Smooth muscle cell (in vitro differentiated cells): Measurements from ENCODE around the gene CHCHD3. TPM values are rescaled to one million over a fixed set of nuclear protein-coding genes. Genes with fewer than 3 reads are reported as not detected.

Source experiments
- DNase-seq: peaks from one replicate; lab custom pipeline; 2025; ENCODE audit not compliant: unreplicated experiment; lab: John Stamatoyannopoulos, UW
- H2AFZ ChIP-seq: fragments of 200-600 bp; sonication (generic); 2 replicates; pipeline ENCODE4 v1.6.0; 2016; ENCODE audit warnings: antibody characterized with exemption, low read depth, mild to moderate bottlenecking
- H3F3A ChIP-seq: fragments of 200-600 bp; sonication (generic); 2 replicates; pipeline ENCODE4 v1.6.0; 2017; ENCODE audit warnings: antibody characterized with exemption, low read depth
- H3K27ac ChIP-seq: fragments of 200-600 bp; sonication (generic); 2 replicates; pipeline ENCODE4 v1.5.1; 2016; ENCODE audit warnings: low read depth, mild to moderate bottlenecking
- H3K27me3 ChIP-seq: fragments of 200-600 bp; sonication (generic); 2 replicates; pipeline ENCODE4 v1.6.1; 2016; ENCODE audit warnings: low read depth, mild to moderate bottlenecking
- H3K36me3 ChIP-seq: fragments of 200-600 bp; sonication (generic); 2 replicates; pipeline ENCODE4 v1.5.1; 2016; ENCODE audit warnings: low read depth
- H3K4me1 ChIP-seq: fragments of 200-600 bp; sonication (generic); 2 replicates; pipeline ENCODE4 v1.5.1; 2016; ENCODE audit warnings: low read depth
- H3K4me2 ChIP-seq: fragments of 200-600 bp; sonication (generic); 2 replicates; pipeline ENCODE4 v1.6.0; 2016; ENCODE audit warnings: mild to moderate bottlenecking
- H3K4me3 ChIP-seq: fragments of 200-600 bp; sonication (generic); 2 replicates; pipeline ENCODE4 v1.5.1; 2016; ENCODE audit warnings: mild to moderate bottlenecking
- H3K79me2 ChIP-seq: fragments of 200-600 bp; sonication (generic); 2 replicates; pipeline ENCODE4 v1.6.0; 2016; ENCODE audit warnings: low read depth, mild to moderate bottlenecking
- H3K9ac ChIP-seq: fragments of 200-600 bp; sonication (generic); 2 replicates; pipeline ENCODE4 v1.6.0; 2016; ENCODE audit warnings: low read depth
- H3K9me3 ChIP-seq: fragments of 200-600 bp; sonication (generic); replicated peaks from 2 replicates; pipeline ENCODE4 v1.5.1; 2016; ENCODE audit warnings: low read depth
- H4K20me1 ChIP-seq: fragments of 200-600 bp; sonication (generic); 2 replicates; pipeline ENCODE4 v1.6.0; 2016; ENCODE audit warnings: low read depth
- WGBS: methylation state at CpG from one replicate; pipeline ENCODE4 v1.1.7; 2016; ENCODE audit warnings: low lambda C conversion rate; 5-methylcytosine and 5-hydroxymethylcytosine counted together
- polyA plus RNA-seq: library from polyadenylated mRNA; unstranded; fragments of >200 nt; fragmentation: Nextera tagmentation; extraction: Ambion mirVana; gene quantifications from 2 replicates; pipeline ENCODE4 v1.2.1, GENCODE V29; 2016
- total RNA-seq: library from RNA; depleted of rRNA; stranded (reverse); fragments of >200 nt; gene quantifications from 2 replicates; pipeline ENCODE4 v1.2.3, GENCODE V29; 2014
- TF ChIP-seq, protein P1 (sequence below): fragments of 200-600 bp; sonication (generic); IDR thresholded peaks from 2 replicates; pipeline ENCODE4 v1.5.1; 2017; ENCODE audit warnings: borderline replicate concordance, mild to moderate bottlenecking, antibody characterized with exemption; ENCODE audit not compliant: insufficient read depth, poor library complexity, severe bottlenecking

The CHCHD3 gene
- total and polyA plus RNA-seq, 2 experiments from 2014 or later = 49.8 to 59.2 TPM

DNA sequence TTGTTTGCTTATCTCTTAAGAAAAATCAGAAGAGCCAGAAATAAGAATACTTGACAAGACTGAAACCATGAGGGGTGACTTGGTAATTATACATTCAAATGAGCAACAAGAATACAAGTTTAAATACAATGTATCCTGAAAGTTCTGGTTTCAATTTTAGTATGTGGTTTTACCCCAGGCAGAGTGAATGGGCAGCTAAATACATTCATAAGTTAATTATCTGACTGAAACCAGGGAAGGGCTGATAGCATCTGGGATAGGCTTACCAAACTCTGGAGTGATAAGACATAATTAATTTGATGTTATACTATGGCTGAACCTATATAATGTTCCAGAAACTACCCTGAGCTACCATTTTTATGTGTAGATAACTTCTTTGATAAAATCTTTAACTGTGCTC, 253.4 kb downstream of the CHCHD3 start:
- H3K9me3 ChIP-seq = no peaks in the 10 kb centered on the region
- no peaks in the 10 kb centered on the region for H3K79me2 ChIP-seq
- no peak overlapping the region for H3K27ac ChIP-seq
- TF ChIP-seq, protein P1, sequence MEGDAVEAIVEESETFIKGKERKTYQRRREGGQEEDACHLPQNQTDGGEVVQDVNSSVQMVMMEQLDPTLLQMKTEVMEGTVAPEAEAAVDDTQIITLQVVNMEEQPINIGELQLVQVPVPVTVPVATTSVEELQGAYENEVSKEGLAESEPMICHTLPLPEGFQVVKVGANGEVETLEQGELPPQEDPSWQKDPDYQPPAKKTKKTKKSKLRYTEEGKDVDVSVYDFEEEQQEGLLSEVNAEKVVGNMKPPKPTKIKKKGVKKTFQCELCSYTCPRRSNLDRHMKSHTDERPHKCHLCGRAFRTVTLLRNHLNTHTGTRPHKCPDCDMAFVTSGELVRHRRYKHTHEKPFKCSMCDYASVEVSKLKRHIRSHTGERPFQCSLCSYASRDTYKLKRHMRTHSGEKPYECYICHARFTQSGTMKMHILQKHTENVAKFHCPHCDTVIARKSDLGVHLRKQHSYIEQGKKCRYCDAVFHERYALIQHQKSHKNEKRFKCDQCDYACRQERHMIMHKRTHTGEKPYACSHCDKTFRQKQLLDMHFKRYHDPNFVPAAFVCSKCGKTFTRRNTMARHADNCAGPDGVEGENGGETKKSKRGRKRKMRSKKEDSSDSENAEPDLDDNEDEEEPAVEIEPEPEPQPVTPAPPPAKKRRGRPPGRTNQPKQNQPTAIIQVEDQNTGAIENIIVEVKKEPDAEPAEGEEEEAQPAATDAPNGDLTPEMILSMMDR = no peak
- H3K9ac ChIP-seq = no peak overlapping the region
- H4K20me1 ChIP-seq = no peaks in the 10 kb centered on the region
- no peaks in the 10 kb centered on the region for H3K4me1 ChIP-seq
- no peak overlapping the region for H3K4me2 ChIP-seq
- H3K27me3 ChIP-seq = no peaks in the 10 kb centered on the region
- no peak overlapping the region for H2AFZ ChIP-seq
- H3F3A ChIP-seq = no peaks in the 10 kb centered on the region
- H3K36me3 ChIP-seq = peaks cover 6% of the 10 kb centered on the region
- DNase-seq = no peak
- H3K4me3 ChIP-seq = no peak overlapping the region

DNA sequence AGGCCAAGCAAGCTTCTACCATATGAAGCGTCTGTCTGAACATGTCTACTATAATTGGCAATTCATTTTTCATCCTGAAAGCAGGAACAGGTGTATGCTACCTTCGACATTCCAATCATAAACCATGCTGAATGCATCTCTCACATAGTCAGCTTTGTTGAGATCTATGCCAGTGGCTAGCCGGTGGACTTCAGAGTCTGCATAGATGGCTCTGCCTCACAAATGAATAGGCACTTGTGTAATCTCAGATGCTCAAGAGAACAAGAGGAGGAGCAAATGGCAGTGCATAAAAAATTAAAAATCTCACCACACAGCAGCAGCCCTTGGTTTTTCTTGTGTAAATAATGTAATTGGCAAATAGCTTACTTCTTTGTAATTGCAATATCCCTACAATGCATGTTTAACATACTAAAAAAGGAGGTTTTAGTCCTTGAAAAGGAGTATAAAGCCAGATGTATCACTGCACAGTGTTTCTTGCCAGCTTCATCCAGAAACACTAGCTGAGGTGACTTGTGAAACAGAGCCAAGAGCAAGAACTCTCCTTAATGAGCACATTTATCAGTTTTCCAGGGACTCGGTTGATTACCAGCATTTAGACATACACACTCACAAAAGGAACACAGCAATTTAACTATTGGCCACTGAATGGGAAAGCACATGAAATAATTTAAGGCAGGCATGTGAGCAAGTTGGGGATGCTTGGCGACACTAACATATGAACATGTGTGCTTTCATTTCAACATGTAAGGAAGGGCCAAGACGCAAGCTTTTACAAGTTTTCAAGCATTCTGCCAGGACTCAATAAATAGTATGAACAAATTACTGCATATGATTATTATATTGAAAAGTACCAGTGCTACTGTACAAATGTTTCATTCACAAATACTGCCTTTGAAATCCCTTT, 255.7 kb downstream of the CHCHD3 start:
- DNase-seq = no peak
- H3K27me3 ChIP-seq = no peaks in the 10 kb centered on the region
- H4K20me1 ChIP-seq = no peaks in the 10 kb centered on the region
- H3K9me3 ChIP-seq = no peaks in the 10 kb centered on the region
- TF ChIP-seq, protein P1 = no peak
- no peaks in the 10 kb centered on the region for H3F3A ChIP-seq
- no peaks in the 10 kb centered on the region for H3K4me1 ChIP-seq
- WGBS = 95% methylated on average over 6 of the region's 6 CpGs
- H3K79me2 ChIP-seq = no peaks in the 10 kb centered on the region
- no peak overlapping the region for H2AFZ ChIP-seq
- no peak overlapping the region for H3K27ac ChIP-seq
- H3K36me3 ChIP-seq = peaks cover 6% of the 10 kb centered on the region
- H3K4me3 ChIP-seq = no peak overlapping the region
- no peak overlapping the region for H3K4me2 ChIP-seq
- H3K9ac ChIP-seq = no peak overlapping the region

DNA sequence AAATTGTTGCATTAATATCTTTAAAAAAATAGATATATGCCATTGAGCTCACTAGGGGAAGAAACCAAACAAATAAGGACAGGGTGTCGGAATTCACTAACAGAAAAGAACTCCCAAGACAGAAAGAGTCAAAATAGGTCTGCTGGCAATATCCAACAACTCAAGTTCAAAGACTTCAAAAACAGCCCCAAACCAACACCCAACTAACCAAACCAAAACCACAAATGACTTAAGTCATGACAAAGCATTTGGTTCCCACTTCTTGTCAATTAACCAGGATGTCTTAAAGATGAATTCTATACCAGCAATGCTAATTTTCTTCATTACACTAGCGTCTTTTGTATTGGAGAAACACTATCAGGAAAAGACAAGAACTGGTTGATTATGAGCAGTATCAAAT, 256.7 kb downstream of the CHCHD3 start:
- 97% methylated on average over 2 of the region's 2 CpGs for WGBS
- no peak overlapping the region for H3K9ac ChIP-seq
- DNase-seq = no peak
- TF ChIP-seq, protein P1 = no peak
- no peaks in the 10 kb centered on the region for H3F3A ChIP-seq
- no peaks in the 10 kb centered on the region for H3K27me3 ChIP-seq
- no peak overlapping the region for H3K4me2 ChIP-seq
- H3K36me3 ChIP-seq = peaks cover 6% of the 10 kb centered on the region
- H3K79me2 ChIP-seq = no peaks in the 10 kb centered on the region
- no peaks in the 10 kb centered on the region for H3K9me3 ChIP-seq
- no peak overlapping the region for H3K27ac ChIP-seq
- H2AFZ ChIP-seq = no peak overlapping the region
- no peaks in the 10 kb centered on the region for H3K4me1 ChIP-seq
- H4K20me1 ChIP-seq = no peaks in the 10 kb centered on the region
- H3K4me3 ChIP-seq = no peak overlapping the region

DNA sequence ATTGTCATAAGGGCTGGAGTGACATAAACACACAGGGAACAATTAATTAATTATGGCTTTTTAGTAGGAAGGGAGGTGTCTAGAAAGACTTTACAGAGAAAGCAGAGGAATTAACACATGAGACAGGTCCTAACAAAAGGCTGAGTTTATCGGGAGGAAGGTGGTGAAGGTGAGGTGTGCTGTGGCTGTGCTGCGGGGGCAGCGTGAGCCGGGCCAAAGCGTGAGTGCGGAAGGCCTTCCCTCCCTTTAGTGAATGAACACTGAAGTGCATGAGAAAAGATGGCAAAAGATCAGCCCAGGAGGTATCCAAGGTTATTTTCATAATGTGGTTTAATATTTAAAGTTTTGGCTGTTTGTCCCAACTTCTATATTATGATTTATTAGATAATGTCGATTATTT, 262.2 kb downstream of the CHCHD3 start:
- H4K20me1 ChIP-seq = peaks cover 4% of the 10 kb centered on the region
- no peaks in the 10 kb centered on the region for H3K79me2 ChIP-seq
- H2AFZ ChIP-seq = no peak overlapping the region
- no peaks in the 10 kb centered on the region for H3K36me3 ChIP-seq
- WGBS = 96% methylated on average over 7 of the region's 7 CpGs
- no peaks in the 10 kb centered on the region for H3K4me1 ChIP-seq
- no peak overlapping the region for H3K4me3 ChIP-seq
- TF ChIP-seq, protein P1 = no peak
- DNase-seq = no peak
- H3K9ac ChIP-seq = no peak overlapping the region
- no peaks in the 10 kb centered on the region for H3K27me3 ChIP-seq
- H3K4me2 ChIP-seq = no peak overlapping the region
- H3K9me3 ChIP-seq = no peaks in the 10 kb centered on the region
- H3K27ac ChIP-seq = no peak overlapping the region
- H3F3A ChIP-seq = no peaks in the 10 kb centered on the region
